Smooth muscle cell (in vitro differentiated cells): Measurements from ENCODE around the gene PMP22. TPM values are rescaled to one million over a fixed set of nuclear protein-coding genes. Genes with fewer than 3 reads are reported as not detected.

ENCODE experiments used
- DNase-seq: peaks from one replicate; lab custom pipeline; 2025; ENCODE audit not compliant: unreplicated experiment; lab: John Stamatoyannopoulos, UW
- H2AFZ ChIP-seq: fragments of 200-600 bp; sonication (generic); 2 replicates; pipeline ENCODE4 v1.6.0; 2016; ENCODE audit warnings: antibody characterized with exemption, low read depth, mild to moderate bottlenecking
- H3F3A ChIP-seq: fragments of 200-600 bp; sonication (generic); 2 replicates; pipeline ENCODE4 v1.6.0; 2017; ENCODE audit warnings: antibody characterized with exemption, low read depth
- H3K27ac ChIP-seq: fragments of 200-600 bp; sonication (generic); 2 replicates; pipeline ENCODE4 v1.5.1; 2016; ENCODE audit warnings: low read depth, mild to moderate bottlenecking
- H3K27me3 ChIP-seq: fragments of 200-600 bp; sonication (generic); 2 replicates; pipeline ENCODE4 v1.6.1; 2016; ENCODE audit warnings: low read depth, mild to moderate bottlenecking
- H3K36me3 ChIP-seq: fragments of 200-600 bp; sonication (generic); 2 replicates; pipeline ENCODE4 v1.5.1; 2016; ENCODE audit warnings: low read depth
- H3K4me1 ChIP-seq: fragments of 200-600 bp; sonication (generic); 2 replicates; pipeline ENCODE4 v1.5.1; 2016; ENCODE audit warnings: low read depth
- H3K4me2 ChIP-seq: fragments of 200-600 bp; sonication (generic); 2 replicates; pipeline ENCODE4 v1.6.0; 2016; ENCODE audit warnings: mild to moderate bottlenecking
- H3K4me3 ChIP-seq: fragments of 200-600 bp; sonication (generic); 2 replicates; pipeline ENCODE4 v1.5.1; 2016; ENCODE audit warnings: mild to moderate bottlenecking
- H3K79me2 ChIP-seq: fragments of 200-600 bp; sonication (generic); 2 replicates; pipeline ENCODE4 v1.6.0; 2016; ENCODE audit warnings: low read depth, mild to moderate bottlenecking
- H3K9ac ChIP-seq: fragments of 200-600 bp; sonication (generic); 2 replicates; pipeline ENCODE4 v1.6.0; 2016; ENCODE audit warnings: low read depth
- H3K9me3 ChIP-seq: fragments of 200-600 bp; sonication (generic); replicated peaks from 2 replicates; pipeline ENCODE4 v1.5.1; 2016; ENCODE audit warnings: low read depth
- H4K20me1 ChIP-seq: fragments of 200-600 bp; sonication (generic); 2 replicates; pipeline ENCODE4 v1.6.0; 2016; ENCODE audit warnings: low read depth
- CTCF ChIP-seq: fragments of 200-600 bp; sonication (generic); IDR thresholded peaks from 2 replicates; pipeline ENCODE4 v1.5.1; 2017; ENCODE audit warnings: borderline replicate concordance, mild to moderate bottlenecking, antibody characterized with exemption; ENCODE audit not compliant: insufficient read depth, poor library complexity, severe bottlenecking
- WGBS: methylation state at CpG from one replicate; pipeline ENCODE4 v1.1.7; 2016; ENCODE audit warnings: low lambda C conversion rate; 5-methylcytosine and 5-hydroxymethylcytosine counted together
- polyA plus RNA-seq: library from polyadenylated mRNA; unstranded; fragments of >200 nt; fragmentation: Nextera tagmentation; extraction: Ambion mirVana; gene quantifications from 2 replicates; pipeline ENCODE4 v1.2.1, GENCODE V29; 2016
- total RNA-seq: library from RNA; depleted of rRNA; stranded (reverse); fragments of >200 nt; gene quantifications from 2 replicates; pipeline ENCODE4 v1.2.3, GENCODE V29; 2014

PMP22 gene
- total and polyA plus RNA-seq, 2 experiments from 2014 or later, result 39.6 to 69.5 TPM

GRCh38 chr17:15245054-15245453 is 20.1 kb downstream of the PMP22 start:
- no peak overlapping the region for H3K27ac ChIP-seq
- H3K4me1 ChIP-seq, result peaks cover 4% of the 10 kb centered on the region
- peaks cover 49% of the 10 kb centered on the region for H3K79me2 ChIP-seq
- no peaks in the 10 kb centered on the region for H3K27me3 ChIP-seq
- no peak for TF ChIP-seq CTCF
- no peaks in the 10 kb centered on the region for H3K9me3 ChIP-seq
- no peaks in the 10 kb centered on the region for H3K36me3 ChIP-seq
- H3K4me3 ChIP-seq, result no peak overlapping the region
- no peak overlapping the region for H3K4me2 ChIP-seq
- no peak overlapping the region for H3K9ac ChIP-seq
- 85% methylated on average over 5 of the region's 5 CpGs for WGBS
- no peak for DNase-seq
- H2AFZ ChIP-seq, result no peak overlapping the region
- H3F3A ChIP-seq, result no peaks in the 10 kb centered on the region
- H4K20me1 ChIP-seq, result no peaks in the 10 kb centered on the region

- Histone ChIP-seq H3K4me2 (peak overlapping the region; percentile 64), H3K4me1 (peaks cover 11% of the 10 kb centered on the region), H2AFZ (no peak overlapping the region), H3K4me3 (no peak overlapping the region), H3K9me3 (no peaks in the 10 kb centered on the region), H3K27ac (peak overlapping the region; percentile 78), H4K20me1 (peaks cover 7% of the 10 kb centered on the region), H3K27me3 (no peaks in the 10 kb centered on the region), H3K79me2 (peaks cover 40% of the 10 kb centered on the region), H3K9ac (no peak overlapping the region), H3F3A (peaks cover 25% of the 10 kb centered on the region), H3K36me3 (no peaks in the 10 kb centered on the region)
- TF ChIP-seq CTCF, result no peak
- no peak for DNase-seq
Observed at GRCh38 chr17:15240644-15241043, 24.5 kb downstream of the PMP22 start.

GRCh38 chr17:15239491-15239890 is 25.6 kb downstream of the PMP22 start:
- Histone ChIP-seq H3F3A (peaks cover 26% of the 10 kb centered on the region), H3K9ac (no peak overlapping the region), H3K4me2 (no peak overlapping the region), H4K20me1 (peaks cover 7% of the 10 kb centered on the region), H3K4me3 (no peak overlapping the region), H2AFZ (no peak overlapping the region), H3K27ac (no peak overlapping the region), H3K36me3 (no peaks in the 10 kb centered on the region), H3K4me1 (peaks cover 11% of the 10 kb centered on the region), H3K9me3 (no peaks in the 10 kb centered on the region), H3K79me2 (peaks cover 30% of the 10 kb centered on the region), H3K27me3 (no peaks in the 10 kb centered on the region)
- DNase-seq, result no peak
- WGBS, result 88% methylated on average over 3 of the region's 3 CpGs
- no peak for TF ChIP-seq CTCF

- Histone ChIP-seq H3K4me1 (peaks cover 11% of the 10 kb centered on the region), H3K4me2 (no peak overlapping the region), H3K79me2 (peaks cover 24% of the 10 kb centered on the region), H3K36me3 (no peaks in the 10 kb centered on the region), H3K9ac (no peak overlapping the region), H3K27ac (no peak overlapping the region), H3F3A (peaks cover 26% of the 10 kb centered on the region), H4K20me1 (peaks cover 11% of the 10 kb centered on the region), H3K9me3 (no peaks in the 10 kb centered on the region), H3K4me3 (no peak overlapping the region), H2AFZ (no peak overlapping the region), H3K27me3 (no peaks in the 10 kb centered on the region)
- no peak for DNase-seq
- no peak for TF ChIP-seq CTCF
- WGBS, result 98% methylated on average over 3 of the region's 3 CpGs
Observed at GRCh38 chr17:15238676-15239422, 26.3 kb downstream of the PMP22 start.
